Skin epidermis (tissue), 12 donors: ENCODE data around the gene SLC9A5.

Experiments
- H3K27ac ChIP-seq, 21 experiments: fragments of 200-600 bp; sonication (generic) in 11 of 21; one replicate each; pipeline ENCODE4 v1.5.0; 2020; ENCODE audit warnings: mild to moderate bottlenecking in 3 of 21, inconsistent platforms in 2 of 21, moderate library complexity in 2 of 21
- H3K4me3 ChIP-seq, 7 experiments: fragments of 200-600 bp; sonication (generic) in 2 of 7; one replicate each; pipeline ENCODE4 v1.5.0; 2020; ENCODE audit warnings: inconsistent platforms in 2 of 7, mild to moderate bottlenecking in 2 of 7, moderate library complexity in 1 of 7

Gene SLC9A5

GRCh38 chr16:67236563-67237395 is 12.0 kb upstream of the SLC9A5 start:
- H3K27ac ChIP-seq, result peak overlapping the region in 16 of 21 experiments; percentile 5 to 83 (median 72)
- peak overlapping the region in 2 of 7 experiments; percentile 11 to 13 for H3K4me3 ChIP-seq

- Histone ChIP-seq H3K4me3 (peak overlapping the region in 1 of 7 experiments; percentile 1), H3K27ac (peak overlapping the region in 3 of 21 experiments; percentile 17 to 80 (median 17))
Measured at GRCh38 chr16:67237396-67238277, 11.1 kb upstream of the SLC9A5 start.

- Histone ChIP-seq H3K27ac (no peak overlapping the region), H3K4me3 (no peak overlapping the region)
Measured at GRCh38 chr16:67238278-67238575, 10.6 kb upstream of the SLC9A5 start.

GRCh38 chr16:67238806-67239470 is 9.8 kb upstream of the SLC9A5 start:
- H3K27ac ChIP-seq, result no peak overlapping the region
- H3K4me3 ChIP-seq, result no peak overlapping the region

- Histone ChIP-seq H3K27ac (peak overlapping the region in 19 of 21 experiments; percentile 46 to 91 (median 78)), H3K4me3 (no peak overlapping the region)
Measured at GRCh38 chr16:67240506-67240905, 8.3 kb upstream of the SLC9A5 start.

- no peak overlapping the region for H3K4me3 ChIP-seq
- H3K27ac ChIP-seq, result peak overlapping the region in 20 of 21 experiments; percentile 46 to 91 (median 78)
Measured at GRCh38 chr16:67241008-67241900, 7.5 kb upstream of the SLC9A5 start.

- Histone ChIP-seq H3K27ac (peak overlapping the region in 19 of 21 experiments; percentile 7 to 91 (median 66)), H3K4me3 (no peak overlapping the region)
Measured at GRCh38 chr16:67242138-67242730, 6.5 kb upstream of the SLC9A5 start.

GRCh38 chr16:67243481-67243880 is 5.3 kb upstream of the SLC9A5 start:
- Histone ChIP-seq H3K4me3 (no peak overlapping the region), H3K27ac (peak overlapping the region in 19 of 21 experiments; percentile 65 to 91 (median 83))

GRCh38 chr16:67244387-67245185 is 4.2 kb upstream of the SLC9A5 start:
- H3K27ac ChIP-seq, result peak overlapping the region; percentile 14 to 91 (median 82)
- peak overlapping the region in 2 of 7 experiments; percentile 3 to 86 for H3K4me3 ChIP-seq

- Histone ChIP-seq H3K4me3 (peak overlapping the region in 3 of 7 experiments; percentile 74 to 86 (median 75)), H3K27ac (peak overlapping the region; percentile 14 to 91 (median 82))
Measured at GRCh38 chr16:67245186-67245585, 3.6 kb upstream of the SLC9A5 start.

GRCh38 chr16:67245674-67246080 is 3.1 kb upstream of the SLC9A5 start:
- Histone ChIP-seq H3K4me3 (peak overlapping the region; percentile 60 to 95 (median 75)), H3K27ac (peak overlapping the region in 20 of 21 experiments; percentile 65 to 91 (median 82))

GRCh38 chr16:67246081-67246755 is 2.6 kb upstream of the SLC9A5 start:
- peak overlapping the region; percentile 34 to 91 (median 82) for H3K27ac ChIP-seq
- H3K4me3 ChIP-seq, result peak overlapping the region; percentile 60 to 95 (median 75)

GRCh38 chr16:67246756-67247191 is 2.0 kb upstream of the SLC9A5 start:
- Histone ChIP-seq H3K27ac (peak overlapping the region; percentile 34 to 91 (median 82)), H3K4me3 (peak overlapping the region; percentile 60 to 95 (median 75))

GRCh38 chr16:67247192-67248072 is 1.3 kb upstream of the SLC9A5 start, which contains the start of gene FHOD1:
Gene FHOD1, minus strand, starts transcription at chr16:67247481. Its CDS starts 71 bp downstream, at chr16:67247410.
- peak within 1 kb of the TSS; percentile 34 to 91 (median 82) for H3K27ac ChIP-seq
- H3K4me3 ChIP-seq, result peak within 1 kb of the TSS; percentile 60 to 95 (median 75)

GRCh38 chr16:67248073-67248400 is 742 bp upstream of the SLC9A5 start:
- H3K27ac ChIP-seq, result peak overlapping the region in 6 of 21 experiments; percentile 23 to 83 (median 36)
- H3K4me3 ChIP-seq, result peak overlapping the region; percentile 43 to 95 (median 60)
